Mammary epithelial cell (primary cell): Measurements from ENCODE around the gene UBN2.

Experiments
- EZH2 ChIP-seq: IDR thresholded peaks from 2 replicates; pipeline ENCODE4 v1.6.1; 2012; ENCODE audit warnings: low read length, inconsistent platforms, borderline replicate concordance
- TF ChIP-seq, protein P1 (sequence below), 2 donors: IDR thresholded peaks in 1 of 2; conservative IDR thresholded peaks in 1 of 2; 2 replicates each; pipeline ENCODE4 v1.5.1; 2011 to 2012; ENCODE audit warnings: inconsistent platforms in 2 of 2, low read length in 2 of 2, mild to moderate bottlenecking in 2 of 2, control low read depth in 1 of 2, low read depth in 1 of 2; ENCODE audit not compliant: insufficient read depth in 1 of 2; ENCODE audit errors: extremely low read depth in 1 of 2

GRCh38 chr7:139271718-139272628 is 40.9 kb downstream of the UBN2 start:
- TF ChIP-seq, protein P1, sequence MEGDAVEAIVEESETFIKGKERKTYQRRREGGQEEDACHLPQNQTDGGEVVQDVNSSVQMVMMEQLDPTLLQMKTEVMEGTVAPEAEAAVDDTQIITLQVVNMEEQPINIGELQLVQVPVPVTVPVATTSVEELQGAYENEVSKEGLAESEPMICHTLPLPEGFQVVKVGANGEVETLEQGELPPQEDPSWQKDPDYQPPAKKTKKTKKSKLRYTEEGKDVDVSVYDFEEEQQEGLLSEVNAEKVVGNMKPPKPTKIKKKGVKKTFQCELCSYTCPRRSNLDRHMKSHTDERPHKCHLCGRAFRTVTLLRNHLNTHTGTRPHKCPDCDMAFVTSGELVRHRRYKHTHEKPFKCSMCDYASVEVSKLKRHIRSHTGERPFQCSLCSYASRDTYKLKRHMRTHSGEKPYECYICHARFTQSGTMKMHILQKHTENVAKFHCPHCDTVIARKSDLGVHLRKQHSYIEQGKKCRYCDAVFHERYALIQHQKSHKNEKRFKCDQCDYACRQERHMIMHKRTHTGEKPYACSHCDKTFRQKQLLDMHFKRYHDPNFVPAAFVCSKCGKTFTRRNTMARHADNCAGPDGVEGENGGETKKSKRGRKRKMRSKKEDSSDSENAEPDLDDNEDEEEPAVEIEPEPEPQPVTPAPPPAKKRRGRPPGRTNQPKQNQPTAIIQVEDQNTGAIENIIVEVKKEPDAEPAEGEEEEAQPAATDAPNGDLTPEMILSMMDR (conservative IDR thresholded peaks at IDR 0.05 in 1 of 2, IDR thresholded peaks at IDR 0.05 in 1 of 2; ENCODE audit: extremely low read depth in 1 of 2, insufficient read depth in 1 of 2, low read depth in 1 of 2, low read length in 2 of 2): no peak
- TF ChIP-seq EZH2: no peak
